ACHN (cell line): ENCODE results near the gene EPHA10.

Experiments used
- DNase-seq: peaks from one replicate; pipeline ENCODE4 v3.0.0-alpha.2; 2015
- in situ Hi-C: cut with HindIII; loops from 2 replicates; pipeline ENCODE4 v1.10.0; 2017; ENCODE audit warnings: low sequenced_read_pairs, low pct_ligation_motif_present, low pct_unique_long_range_greater_than_20kb

Gene EPHA10

GRCh38 chr1:37720231-37721130, 44.4 kb downstream of the EPHA10 start:
- DNase-seq, result no peak
- in situ Hi-C loops, result no loop called here

- in situ Hi-C loops, result no loop called here
- DNase-seq, result no peak
Observed at GRCh38 chr1:37719572-37720195, 45.2 kb downstream of the EPHA10 start.

- DNase-seq, result no peak
- in situ Hi-C loops, result no loop called here
Observed at GRCh38 chr1:37718901-37719571, 45.9 kb downstream of the EPHA10 start.

- in situ Hi-C loops, result no loop called here
- DNase-seq, result no peak
Observed at GRCh38 chr1:37718181-37718900, 46.6 kb downstream of the EPHA10 start.

GRCh38 chr1:37717631-37718030, 47.3 kb downstream of the EPHA10 start:
- in situ Hi-C loops, result no loop called here
- DNase-seq, result no peak

GRCh38 chr1:37716321-37716720, 48.6 kb downstream of the EPHA10 start:
- DNase-seq, result no peak
- in situ Hi-C loops, result no loop called here

- in situ Hi-C loops, result no loop called here
- no peak for DNase-seq
Observed at GRCh38 chr1:37714689-37715088, 50.2 kb downstream of the EPHA10 start.

GRCh38 chr1:37714226-37714625, 50.7 kb downstream of the EPHA10 start:
- no peak for DNase-seq

GRCh38 chr1:37708471-37708870, 56.4 kb downstream of the EPHA10 start:
- DNase-seq, result no peak

More at GRCh38 chr1:37714226-37714625, 50.7 kb downstream of the EPHA10 start:
- in situ Hi-C loops, result no loop called here

GRCh38 chr1:37705399-37705798, 59.5 kb downstream of the EPHA10 start:
- no peak for DNase-seq
- in situ Hi-C loops, result no loop called here

More at GRCh38 chr1:37708471-37708870, 56.4 kb downstream of the EPHA10 start:
- in situ Hi-C loops, result no loop called here

- in situ Hi-C loops, result no loop called here
- no peak for DNase-seq
Observed at GRCh38 chr1:37704966-37705365, 60.0 kb downstream of the EPHA10 start.

- in situ Hi-C loops, result no loop called here
- DNase-seq, result no peak
Observed at GRCh38 chr1:37703061-37703460, 61.9 kb downstream of the EPHA10 start.

- DNase-seq, result no peak
- in situ Hi-C loops, result no loop called here
Observed at GRCh38 chr1:37701051-37701450, 63.9 kb downstream of the EPHA10 start.

GRCh38 chr1:37699147-37699546, 65.8 kb downstream of the EPHA10 start:
- DNase-seq, result no peak
- in situ Hi-C loops, result no loop called here

- in situ Hi-C loops, result no loop called here
Observed at GRCh38 chr1:37697737-37698136, 67.2 kb downstream of the EPHA10 start.

GRCh38 chr1:37697090-37697489, 67.8 kb downstream of the EPHA10 start:
- in situ Hi-C loops, result no loop called here
- no peak for DNase-seq

More at GRCh38 chr1:37697737-37698136, 67.2 kb downstream of the EPHA10 start:
- DNase-seq, result no peak

- in situ Hi-C loops, result no loop called here
- no peak for DNase-seq
Observed at GRCh38 chr1:37692834-37693175, 72.1 kb downstream of the EPHA10 start.

- DNase-seq, result peak; percentile 94
- in situ Hi-C loops, result no loop called here
Observed at GRCh38 chr1:37692078-37692833, 72.7 kb downstream of the EPHA10 start, which contains the start of gene CDCA8. TSS of gene CDCA8 (plus strand) at chr1:37692516. CDS start at chr1:37692691, 175 bp downstream.
